Endodermal cell (in vitro differentiated cells): Measurements from ENCODE around the gene REEP1. TPM values are rescaled to one million over a fixed set of nuclear protein-coding genes. Genes with fewer than 3 reads are reported as not detected.

Experiments used
- DNase-seq: peaks from one replicate; pipeline ENCODE4 v3.0.0-alpha.2; 2017
- H3K27ac ChIP-seq: 2 replicates; pipeline ENCODE4 v1.5.1; 2013; ENCODE audit warnings: mild to moderate bottlenecking, low read depth, low read length, moderate library complexity
- H3K27me3 ChIP-seq: 2 replicates; pipeline ENCODE4 v1.6.1; 2013; ENCODE audit warnings: mild to moderate bottlenecking, low read length, moderate library complexity; ENCODE audit not compliant: insufficient read depth, control insufficient read depth, poor library complexity, severe bottlenecking
- H3K36me3 ChIP-seq: 2 replicates; pipeline ENCODE4 v1.7.0; 2013; ENCODE audit warnings: mild to moderate bottlenecking, low read length, moderate library complexity; ENCODE audit not compliant: control insufficient read depth, insufficient read depth
- H3K4me1 ChIP-seq: one replicate; pipeline ENCODE4 v1.7.0; 2013; ENCODE audit warnings: low read length; ENCODE audit not compliant: control insufficient read depth, insufficient read depth
- H3K4me3 ChIP-seq: 2 replicates; pipeline ENCODE4 v1.5.1; 2013; ENCODE audit warnings: mild to moderate bottlenecking, low read length, moderate library complexity
- H3K9ac ChIP-seq: 2 replicates; pipeline ENCODE4 v1.6.1; 2013; ENCODE audit warnings: mild to moderate bottlenecking, low read length, moderate library complexity; ENCODE audit not compliant: poor library complexity, severe bottlenecking; ENCODE audit errors: extremely low read depth
- H3K9me3 ChIP-seq: 2 replicates; pipeline ENCODE4 v1.6.1; 2013; ENCODE audit warnings: mild to moderate bottlenecking, low read length, moderate library complexity; ENCODE audit not compliant: control insufficient read depth
- H3K27ac Mint-ChIP-seq: 2 replicates; pipeline ENCODE4 v1.8.0; 2020; ENCODE audit warnings: mixed read lengths
- H3K27me3 Mint-ChIP-seq: 2 replicates; pipeline ENCODE4 v1.8.0; 2021; ENCODE audit warnings: mild to moderate bottlenecking, mixed read lengths; ENCODE audit not compliant: insufficient read depth
- H3K36me3 Mint-ChIP-seq: 2 replicates; pipeline ENCODE4 v1.8.0; 2020; ENCODE audit warnings: low read depth, mixed read lengths
- H3K4me1 Mint-ChIP-seq: 2 replicates; pipeline ENCODE4 v1.8.0; 2020; ENCODE audit warnings: mixed read lengths
- H3K4me3 Mint-ChIP-seq: 2 replicates; pipeline ENCODE4 v1.8.0; 2020; ENCODE audit warnings: mild to moderate bottlenecking, moderate library complexity, mixed read lengths
- H3K9me3 Mint-ChIP-seq: 2 replicates; pipeline ENCODE4 v1.8.0; 2020; ENCODE audit warnings: mild to moderate bottlenecking, mixed read lengths
- CTCF ChIP-seq: fragments of 200-600 bp; sonication (generic); conservative IDR thresholded peaks from 2 replicates; pipeline ENCODE4 v1.5.0; 2021; ENCODE audit warnings: antibody characterized with exemption, mild to moderate bottlenecking
- WGBS, 2 experiments: methylation state at CpG; one replicate each; pipeline versions ENCODE4 v1.1.5 to v1.1.7; 2013; ENCODE audit warnings: missing lambda C conversion rate in 2 of 2, mixed read lengths in 1 of 2; ENCODE audit not compliant: insufficient coverage in 1 of 2, insufficient read length in 1 of 2; 5-methylcytosine and 5-hydroxymethylcytosine counted together
- total RNA-seq, 2 donors: library from RNA; stranded (reverse); fragmentation: NEBNext Ultra II Directional in 1 of 2; extraction: Animal tissue kit (Norgen Biotek cat#: 25700) in 1 of 2; gene quantifications; 2 replicates in 1 of 2; 3 replicates in 1 of 2; pipeline ENCODE4 v1.2.1, GENCODE V29; 2021

Gene REEP1
- total RNA-seq, 2 donors from 2014 or later = 2.9 to 3.8 TPM

- WGBS, 2 experiments = 88 to 100% methylated on average over 1 of the region's 1 CpG
- Histone ChIP-seq H3K27ac (no peak overlapping the region), H3K9me3 (no peaks in the 10 kb centered on the region), H3K36me3 (peaks cover 22% of the 10 kb centered on the region), H3K27me3 (no peaks in the 10 kb centered on the region), H3K4me3 (no peak overlapping the region), H3K9ac (no peak overlapping the region), H3K4me1 (peaks cover 2% of the 10 kb centered on the region)
- Mint-ChIP-seq H3K27me3 (no peaks in the 10 kb centered on the region), H3K4me3 (no peak overlapping the region), H3K36me3 (peaks cover 11% of the 10 kb centered on the region), H3K9me3 (no peaks in the 10 kb centered on the region), H3K27ac (peak overlapping the region; percentile 36), H3K4me1 (peaks cover 36% of the 10 kb centered on the region)
- no peak for DNase-seq
- TF ChIP-seq CTCF = no peak
Observed at GRCh38 chr2:86185517-86186212, 151.8 kb downstream of the REEP1 start.

GRCh38 chr2:86176597-86176996, 160.8 kb downstream of the REEP1 start:
- Mint-ChIP-seq H3K4me3 (no peak overlapping the region), H3K36me3 (peaks cover 51% of the 10 kb centered on the region), H3K9me3 (no peaks in the 10 kb centered on the region), H3K27me3 (no peaks in the 10 kb centered on the region), H3K27ac (no peak overlapping the region), H3K4me1 (peaks cover 9% of the 10 kb centered on the region)
- H3K27ac ChIP-seq = no peak overlapping the region
- no peak for TF ChIP-seq CTCF
- no peak overlapping the region for H3K4me3 ChIP-seq
- H3K9ac ChIP-seq = no peak overlapping the region
- peaks cover 70% of the 10 kb centered on the region for H3K36me3 ChIP-seq
- no peak for DNase-seq
- H3K4me1 ChIP-seq = peaks cover 4% of the 10 kb centered on the region
- H3K27me3 ChIP-seq = no peaks in the 10 kb centered on the region
- no peaks in the 10 kb centered on the region for H3K9me3 ChIP-seq

DNA sequence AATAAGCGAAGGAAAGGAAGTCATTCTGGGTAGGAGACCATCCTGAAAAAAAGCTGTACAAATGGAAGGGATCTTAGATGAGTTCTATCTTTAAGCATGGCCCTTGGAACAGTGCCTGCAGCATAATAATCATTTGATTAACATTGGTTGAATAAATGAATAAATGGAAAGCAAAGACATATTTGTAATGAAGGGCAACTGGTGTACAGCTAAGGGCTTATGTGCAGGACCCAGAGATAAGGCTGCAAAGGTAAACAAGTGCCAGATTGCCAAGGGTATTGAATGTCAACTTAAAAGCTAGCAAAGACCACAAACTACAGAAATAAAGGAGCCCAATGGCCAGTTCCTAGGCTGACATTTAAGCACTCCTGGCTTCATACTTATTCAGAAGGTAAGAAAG, 161.6 kb downstream of the REEP1 start:
- H3K36me3 Mint-ChIP-seq = peaks cover 52% of the 10 kb centered on the region
- TF ChIP-seq CTCF = no peak
- Histone ChIP-seq H3K9me3 (no peaks in the 10 kb centered on the region), H3K27me3 (no peaks in the 10 kb centered on the region), H3K4me3 (no peak overlapping the region), H3K9ac (no peak overlapping the region), H3K27ac (no peak overlapping the region), H3K36me3 (peaks cover 73% of the 10 kb centered on the region), H3K4me1 (peaks cover 4% of the 10 kb centered on the region)
- no peak for DNase-seq
- no peaks in the 10 kb centered on the region for H3K9me3 Mint-ChIP-seq
- no peak overlapping the region for H3K27ac Mint-ChIP-seq
- peaks cover 9% of the 10 kb centered on the region for H3K4me1 Mint-ChIP-seq
- H3K27me3 Mint-ChIP-seq = no peaks in the 10 kb centered on the region
- H3K4me3 Mint-ChIP-seq = no peak overlapping the region
- 95 to 100% methylated on average over 1 of the region's 1 CpG for WGBS, 2 experiments
